B cell (primary cell): Measurements from ENCODE around the gene SLC35G6. TPM values are rescaled to one million over a fixed set of nuclear protein-coding genes. Genes with fewer than 3 reads are reported as not detected.

Source experiments
- ATAC-seq: fragments of 200-7000 bp; cut with Tn5 transposase; one replicate; pipeline ENCODE4 v1.10.0; 2021; ENCODE audit warnings: low read depth, mild to moderate bottlenecking, moderate number of reproducible peaks, moderate library complexity
- CTCF ChIA-PET: fragments of 350-600 bp; sonication (Branson Sonifier 250); formaldehyde crosslinking; loops from one replicate; lab custom pipeline; 2021; ENCODE audit warnings: antibody characterized with exemption, inconsistent platforms; lab: Charles Lee
- POLR2A ChIA-PET: fragments of 350-600 bp; sonication (Branson Sonifier 250); formaldehyde crosslinking; loops from one replicate; lab custom pipeline; 2021; ENCODE audit warnings: antibody characterized with exemption; lab: Charles Lee
- DNase-seq: peaks from one replicate; pipeline ENCODE4 v3.0.0; 2013
- H2AFZ ChIP-seq: 2 replicates; pipeline ENCODE4 v1.6.1; 2012; ENCODE audit warnings: mild to moderate bottlenecking, low read depth, low read length; ENCODE audit not compliant: insufficient read depth, poor library complexity, severe bottlenecking
- H3K27ac ChIP-seq, 2 donors: 1 replicate in 1 of 2; 2 replicates in 1 of 2; pipeline ENCODE4 v1.5.1; 2012 to 2013; ENCODE audit warnings: low read length in 2 of 2, mild to moderate bottlenecking in 2 of 2, moderate library complexity in 1 of 2
- H3K27me3 ChIP-seq, 4 experiments: fragments of 200-600 bp in 1 of 4; sonication (generic) in 1 of 4; replicated peaks in 1 of 4; 1 replicate in 2 of 4; 2 replicates in 2 of 4; pipeline versions ENCODE4 v1.6.1 to v1.7.0; 2013 to 2016; ENCODE audit warnings: low read length in 3 of 4, mild to moderate bottlenecking in 2 of 4, mixed read lengths in 1 of 4, moderate library complexity in 1 of 4; ENCODE audit not compliant: insufficient read depth in 4 of 4, control insufficient read depth in 3 of 4; ENCODE audit errors: control extremely low read depth in 1 of 4
- H3K36me3 ChIP-seq, 2 experiments: replicated peaks in 1 of 2; 1 replicate in 1 of 2; 2 replicates in 1 of 2; pipeline versions ENCODE4 v1.6.1 to v1.7.1; 2013; ENCODE audit warnings: low read length in 1 of 2; ENCODE audit not compliant: insufficient read depth in 2 of 2, control insufficient read depth in 1 of 2; ENCODE audit errors: control extremely low read depth in 1 of 2, extremely low read depth in 1 of 2
- H3K4me1 ChIP-seq, 2 donors: fragments of 200-600 bp in 1 of 2; sonication (generic) in 1 of 2; 1 replicate in 1 of 2; 2 replicates in 1 of 2; pipeline versions ENCODE4 v1.5.1 to v1.6.1; 2013 to 2017; ENCODE audit warnings: low read length in 2 of 2; ENCODE audit not compliant: control insufficient read depth in 2 of 2, insufficient read depth in 2 of 2
- H3K4me2 ChIP-seq: replicated peaks from 2 replicates; pipeline ENCODE3; 2012; ENCODE audit warnings: mild to moderate bottlenecking, low read depth, low read length; ENCODE audit not compliant: poor library complexity, severe bottlenecking
- H3K4me3 ChIP-seq, 5 experiments: fragments of 200-600 bp in 1 of 5; sonication (generic) in 1 of 5; 1 replicate in 3 of 5; 2 replicates in 2 of 5; pipeline versions ENCODE4 v1.5.1 to v1.7.0; 2011 to 2016; ENCODE audit warnings: low read length in 4 of 5, mild to moderate bottlenecking in 4 of 5, low read depth in 2 of 5, control low read depth in 1 of 5, moderate library complexity in 1 of 5; ENCODE audit not compliant: insufficient read depth in 1 of 5; ENCODE audit errors: control extremely low read depth in 1 of 5, extremely low read depth in 1 of 5
- H3K79me2 ChIP-seq: fragments of 200-600 bp; sonication (generic); one replicate; pipeline ENCODE4 v1.6.0; 2016; ENCODE audit warnings: low read length; ENCODE audit not compliant: control insufficient read depth, insufficient read depth
- H3K9ac ChIP-seq: fragments of 200-600 bp; sonication (generic); 2 replicates; pipeline ENCODE4 v1.6.1; 2017; ENCODE audit warnings: mild to moderate bottlenecking, low read length, moderate library complexity
- H3K9me3 ChIP-seq, 3 donors: one replicate each; pipeline versions ENCODE4 v1.6.1 to v1.7.1; 2013; ENCODE audit warnings: low read length in 2 of 3; ENCODE audit not compliant: control insufficient read depth in 2 of 3, insufficient read depth in 1 of 3; ENCODE audit errors: control extremely low read depth in 1 of 3
- H4K20me1 ChIP-seq: 2 replicates; pipeline ENCODE4 v1.6.0; 2012; ENCODE audit warnings: mild to moderate bottlenecking, low read length; ENCODE audit not compliant: insufficient read depth, control insufficient read depth, poor library complexity, severe bottlenecking
- H3K27ac Mint-ChIP-seq: one replicate; pipeline ENCODE4 v1.8.0; 2021; ENCODE audit warnings: mixed read lengths
- H3K27me3 Mint-ChIP-seq: one replicate; pipeline ENCODE4 v1.8.0; 2021; ENCODE audit warnings: mixed read lengths
- H3K4me1 Mint-ChIP-seq: one replicate; pipeline ENCODE4 v1.8.0; 2021; ENCODE audit warnings: mixed read lengths
- H3K4me3 Mint-ChIP-seq: one replicate; pipeline ENCODE4 v1.8.0; 2021; ENCODE audit warnings: mixed read lengths
- H3K9me3 Mint-ChIP-seq: one replicate; pipeline ENCODE4 v1.8.0; 2022; ENCODE audit warnings: mixed read lengths; ENCODE audit not compliant: insufficient read depth
- EZH2 ChIP-seq: IDR thresholded peaks from 2 replicates; pipeline ENCODE4 v1.6.1; 2012; ENCODE audit warnings: borderline replicate concordance, low read depth, mild to moderate bottlenecking, moderate library complexity, low read length; ENCODE audit not compliant: insufficient read depth, poor library complexity, severe bottlenecking
- WGBS: methylation state at CpG from one replicate; pipeline ENCODE4 v1.1.5; 2013; ENCODE audit warnings: missing lambda C conversion rate; ENCODE audit not compliant: insufficient coverage; 5-methylcytosine and 5-hydroxymethylcytosine counted together
- intact Hi-C: fragments of 100-400 bp; cut with micrococcal nuclease; formaldehyde crosslinking; loops from one replicate; pipeline ENCODE4 v1.10.0; 2022
- polyA plus RNA-seq: library from polyadenylated mRNA; depleted of rRNA; stranded (reverse); fragments of >200 nt; gene quantifications from 2 replicates; pipeline ENCODE4 v1.2.3, GENCODE V29; 2012
- total RNA-seq, 2 donors: library from RNA; stranded (reverse); fragments of 120-200 nt in 1 of 2; gene quantifications; 1 replicate in 1 of 2; 2 replicates in 1 of 2; pipeline versions ENCODE4 v1.2.3 to v1.2.4, GENCODE V29; 2013 to 2022
- TF ChIP-seq, protein P1 (sequence below): fragments of 200-600 bp; IDR thresholded peaks from one replicate; pipeline ENCODE4 v1.8.0; 2022; ENCODE audit warnings: antibody characterized with exemption, mild to moderate bottlenecking

SLC35G6 gene
- total and polyA plus RNA-seq, 2 donors (not counting 1 experiment from before 2014, with no cell fraction given): 0.04 to 0.30 TPM

- no peaks in the 10 kb centered on the region for H3K27me3 ChIP-seq
- DNase-seq: no peak
- ChIA-PET CTCF (interaction anchor here (1.1 to 1.6 kb wide), 4 partner anchors 10 to 148 kb away, joined by 3 to 6 read pairs (median 4); no protein-coding TSS in a partner anchor), POLR2A (interaction anchor here (0.5 kb wide), 1 partner anchor 14 kb away, joined by 5 read pairs; no protein-coding TSS in a partner anchor)
- H3K36me3 ChIP-seq: peaks cover 10 to 86% of the 10 kb centered on the region in 2 experiments
- WGBS: 94% methylated on average over 18 of the region's 20 CpGs
- intact Hi-C loops: no loop called here
- Mint-ChIP-seq H3K4me3 (no peak overlapping the region), H3K4me1 (no peaks in the 10 kb centered on the region), H3K27me3 (no peaks in the 10 kb centered on the region), H3K9me3 (no peaks in the 10 kb centered on the region), H3K27ac (no peak overlapping the region)
- ATAC-seq: no peak
- no peaks in the 10 kb centered on the region for H3K4me1 ChIP-seq
- H3K9me3 ChIP-seq: no peaks in the 10 kb centered on the region
- TF ChIP-seq EZH2: no peak
- TF ChIP-seq, protein P1, sequence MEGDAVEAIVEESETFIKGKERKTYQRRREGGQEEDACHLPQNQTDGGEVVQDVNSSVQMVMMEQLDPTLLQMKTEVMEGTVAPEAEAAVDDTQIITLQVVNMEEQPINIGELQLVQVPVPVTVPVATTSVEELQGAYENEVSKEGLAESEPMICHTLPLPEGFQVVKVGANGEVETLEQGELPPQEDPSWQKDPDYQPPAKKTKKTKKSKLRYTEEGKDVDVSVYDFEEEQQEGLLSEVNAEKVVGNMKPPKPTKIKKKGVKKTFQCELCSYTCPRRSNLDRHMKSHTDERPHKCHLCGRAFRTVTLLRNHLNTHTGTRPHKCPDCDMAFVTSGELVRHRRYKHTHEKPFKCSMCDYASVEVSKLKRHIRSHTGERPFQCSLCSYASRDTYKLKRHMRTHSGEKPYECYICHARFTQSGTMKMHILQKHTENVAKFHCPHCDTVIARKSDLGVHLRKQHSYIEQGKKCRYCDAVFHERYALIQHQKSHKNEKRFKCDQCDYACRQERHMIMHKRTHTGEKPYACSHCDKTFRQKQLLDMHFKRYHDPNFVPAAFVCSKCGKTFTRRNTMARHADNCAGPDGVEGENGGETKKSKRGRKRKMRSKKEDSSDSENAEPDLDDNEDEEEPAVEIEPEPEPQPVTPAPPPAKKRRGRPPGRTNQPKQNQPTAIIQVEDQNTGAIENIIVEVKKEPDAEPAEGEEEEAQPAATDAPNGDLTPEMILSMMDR: no peak
- peaks cover 24% of the 10 kb centered on the region for H4K20me1 ChIP-seq
- no peak overlapping the region for H3K4me2 ChIP-seq
- peaks cover 8% of the 10 kb centered on the region for H3K79me2 ChIP-seq
- no peak overlapping the region for H3K4me3 ChIP-seq
- H2AFZ ChIP-seq: no peak overlapping the region
- H3K9ac ChIP-seq: no peak overlapping the region
- H3K27ac ChIP-seq: no peak overlapping the region
Observed at GRCh38 chr17:7502171-7502847, 21.1 kb downstream of the SLC35G6 start.

DNA sequence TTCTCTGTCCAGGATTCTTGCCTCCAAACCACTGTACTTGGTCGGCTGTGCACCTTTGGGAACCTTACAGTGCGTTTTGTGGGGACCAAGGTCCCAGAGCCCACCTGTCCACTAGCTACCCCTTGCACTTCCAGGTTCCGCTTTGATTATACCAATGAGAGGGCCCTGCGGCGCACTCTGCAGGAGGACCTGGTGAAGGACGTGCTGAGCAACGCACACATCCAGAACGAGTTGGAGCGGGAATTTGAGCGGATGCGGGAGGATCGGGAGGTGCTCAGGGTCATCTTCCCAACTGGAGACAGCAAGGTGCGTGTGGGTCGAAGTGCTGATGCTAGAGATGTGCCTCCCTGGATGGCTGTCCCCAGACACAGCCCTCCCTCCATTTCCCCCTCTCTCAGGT, 21.7 kb downstream of the SLC35G6 start:
- H4K20me1 ChIP-seq: peaks cover 17% of the 10 kb centered on the region
- H3K4me3 ChIP-seq: no peak overlapping the region
- ATAC-seq (no peak), DNase-seq (peak; percentile 34)
- intact Hi-C loops: no loop called here
- H3K4me1 ChIP-seq: no peaks in the 10 kb centered on the region
- no peaks in the 10 kb centered on the region for H3K27me3 ChIP-seq
- Mint-ChIP-seq H3K4me3 (no peak overlapping the region), H3K9me3 (no peaks in the 10 kb centered on the region), H3K27me3 (no peaks in the 10 kb centered on the region), H3K4me1 (no peaks in the 10 kb centered on the region), H3K27ac (no peak overlapping the region)
- H3K79me2 ChIP-seq: peaks cover 8% of the 10 kb centered on the region
- H2AFZ ChIP-seq: no peak overlapping the region
- no peak for TF ChIP-seq EZH2
- TF ChIP-seq, protein P1: peak; percentile 3
- 93% methylated on average over 14 of the region's 14 CpGs for WGBS
- no peaks in the 10 kb centered on the region for H3K9me3 ChIP-seq
- peaks cover 10 to 82% of the 10 kb centered on the region in 2 experiments for H3K36me3 ChIP-seq
- H3K9ac ChIP-seq: no peak overlapping the region
- ChIA-PET CTCF (interaction anchor here (1.1 to 1.5 kb wide), 3 partner anchors 12 to 149 kb away, joined by 3 to 6 read pairs (median 4); no protein-coding TSS in a partner anchor), POLR2A (interaction anchor here (0.5 kb wide), 1 partner anchor 15 kb away, joined by 5 read pairs; no protein-coding TSS in a partner anchor)
- no peak overlapping the region for H3K27ac ChIP-seq
- H3K4me2 ChIP-seq: no peak overlapping the region
